Measurements from ENCODE around the gene RALGPS1.

Gene RALGPS1

GRCh38 chr9:127177231-127177630 is 262.6 kb downstream of the RALGPS1 start:
- no peak overlapping the region for H3K4me3 ChIP-seq (ENCODE audit: severe bottlenecking)
- ATAC-seq (ENCODE audit: low read depth): peak; percentile 27; the same call in 1 of the 3 replicates
- H3K36me3 ChIP-seq (ENCODE audit: low read depth): no peaks in the 10 kb centered on the region
- no peak overlapping the region for H3K27ac ChIP-seq (ENCODE audit: poor library complexity, severe bottlenecking)
- H3K4me1 ChIP-seq (ENCODE audit: insufficient read depth, poor library complexity, severe bottlenecking): no peaks in the 10 kb centered on the region
- H3K9me3 ChIP-seq (ENCODE audit: severe bottlenecking): no peaks in the 10 kb centered on the region
- H3K27me3 ChIP-seq (ENCODE audit: insufficient read depth, poor library complexity, severe bottlenecking): no peaks in the 10 kb centered on the region
- peak; percentile 34 for DNase-seq (ENCODE audit: low spot score)
- no peak for TF ChIP-seq CTCF (IDR thresholded peaks at IDR 0.05; ENCODE audit: poor library complexity, severe bottlenecking)

GRCh38 chr9:127177665-127178265 is 263.2 kb downstream of the RALGPS1 start:
- no peak overlapping the region for H3K4me3 ChIP-seq (ENCODE audit: severe bottlenecking)
- DNase-seq (ENCODE audit: low spot score) (peak; percentile 12), ATAC-seq (ENCODE audit: low read depth) (no peak)
- H3K27ac ChIP-seq (ENCODE audit: poor library complexity, severe bottlenecking): no peak overlapping the region
- TF ChIP-seq CTCF (IDR thresholded peaks at IDR 0.05; ENCODE audit: poor library complexity, severe bottlenecking): no peak
- no peaks in the 10 kb centered on the region for H3K36me3 ChIP-seq (ENCODE audit: low read depth)
- no peaks in the 10 kb centered on the region for H3K4me1 ChIP-seq (ENCODE audit: insufficient read depth, poor library complexity, severe bottlenecking)
- no peaks in the 10 kb centered on the region for H3K27me3 ChIP-seq (ENCODE audit: insufficient read depth, poor library complexity, severe bottlenecking)
- H3K9me3 ChIP-seq (ENCODE audit: severe bottlenecking): no peaks in the 10 kb centered on the region

- Histone ChIP-seq H3K4me3 (ENCODE audit: severe bottlenecking) (no peak overlapping the region), H3K4me1 (ENCODE audit: insufficient read depth, poor library complexity, severe bottlenecking) (no peaks in the 10 kb centered on the region), H3K9me3 (ENCODE audit: severe bottlenecking) (no peaks in the 10 kb centered on the region), H3K27me3 (ENCODE audit: insufficient read depth, poor library complexity, severe bottlenecking) (no peaks in the 10 kb centered on the region), H3K36me3 (ENCODE audit: low read depth) (no peaks in the 10 kb centered on the region), H3K27ac (ENCODE audit: poor library complexity, severe bottlenecking) (no peak overlapping the region)
- DNase-seq (ENCODE audit: low spot score) (peak; percentile 37), ATAC-seq (ENCODE audit: low read depth) (no peak)
- TF ChIP-seq CTCF (IDR thresholded peaks at IDR 0.05; ENCODE audit: poor library complexity, severe bottlenecking): no peak
Observed at GRCh38 chr9:127178686-127179632, 264.4 kb downstream of the RALGPS1 start.

GRCh38 chr9:127179633-127180441 is 265.3 kb downstream of the RALGPS1 start:
- Histone ChIP-seq H3K36me3 (ENCODE audit: low read depth) (no peaks in the 10 kb centered on the region), H3K4me3 (ENCODE audit: severe bottlenecking) (no peak overlapping the region), H3K9me3 (ENCODE audit: severe bottlenecking) (no peaks in the 10 kb centered on the region), H3K4me1 (ENCODE audit: insufficient read depth, poor library complexity, severe bottlenecking) (no peaks in the 10 kb centered on the region), H3K27me3 (ENCODE audit: insufficient read depth, poor library complexity, severe bottlenecking) (no peaks in the 10 kb centered on the region), H3K27ac (ENCODE audit: poor library complexity, severe bottlenecking) (no peak overlapping the region)
- no peak for TF ChIP-seq CTCF (IDR thresholded peaks at IDR 0.05; ENCODE audit: poor library complexity, severe bottlenecking)
- ATAC-seq (ENCODE audit: low read depth): no peak
- peak; percentile 25 for DNase-seq (ENCODE audit: low spot score)
